SKM-1 (cell line): Measurements from ENCODE around the gene MGLL.

Experiments used
- DNase-seq: peaks from one replicate; lab custom pipeline; 2025; ENCODE audit not compliant: unreplicated experiment; lab: John Stamatoyannopoulos, UW

Gene MGLL

GRCh38 chr3:127639173-127640041 is 182.9 kb downstream of the MGLL start:
- no peak for DNase-seq
